GM21526 (cell line): ENCODE results near the gene TAB2.

Experiments used
- ATAC-seq: cut with Tn5 transposase; IDR thresholded peaks from one replicate; pipeline ENCODE4 v1.9.1; 2021; ENCODE audit warnings: moderate library complexity; ENCODE audit not compliant: unreplicated experiment, low FRiP score

The TAB2 gene, protein sequence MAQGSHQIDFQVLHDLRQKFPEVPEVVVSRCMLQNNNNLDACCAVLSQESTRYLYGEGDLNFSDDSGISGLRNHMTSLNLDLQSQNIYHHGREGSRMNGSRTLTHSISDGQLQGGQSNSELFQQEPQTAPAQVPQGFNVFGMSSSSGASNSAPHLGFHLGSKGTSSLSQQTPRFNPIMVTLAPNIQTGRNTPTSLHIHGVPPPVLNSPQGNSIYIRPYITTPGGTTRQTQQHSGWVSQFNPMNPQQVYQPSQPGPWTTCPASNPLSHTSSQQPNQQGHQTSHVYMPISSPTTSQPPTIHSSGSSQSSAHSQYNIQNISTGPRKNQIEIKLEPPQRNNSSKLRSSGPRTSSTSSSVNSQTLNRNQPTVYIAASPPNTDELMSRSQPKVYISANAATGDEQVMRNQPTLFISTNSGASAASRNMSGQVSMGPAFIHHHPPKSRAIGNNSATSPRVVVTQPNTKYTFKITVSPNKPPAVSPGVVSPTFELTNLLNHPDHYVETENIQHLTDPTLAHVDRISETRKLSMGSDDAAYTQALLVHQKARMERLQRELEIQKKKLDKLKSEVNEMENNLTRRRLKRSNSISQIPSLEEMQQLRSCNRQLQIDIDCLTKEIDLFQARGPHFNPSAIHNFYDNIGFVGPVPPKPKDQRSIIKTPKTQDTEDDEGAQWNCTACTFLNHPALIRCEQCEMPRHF

DNA sequence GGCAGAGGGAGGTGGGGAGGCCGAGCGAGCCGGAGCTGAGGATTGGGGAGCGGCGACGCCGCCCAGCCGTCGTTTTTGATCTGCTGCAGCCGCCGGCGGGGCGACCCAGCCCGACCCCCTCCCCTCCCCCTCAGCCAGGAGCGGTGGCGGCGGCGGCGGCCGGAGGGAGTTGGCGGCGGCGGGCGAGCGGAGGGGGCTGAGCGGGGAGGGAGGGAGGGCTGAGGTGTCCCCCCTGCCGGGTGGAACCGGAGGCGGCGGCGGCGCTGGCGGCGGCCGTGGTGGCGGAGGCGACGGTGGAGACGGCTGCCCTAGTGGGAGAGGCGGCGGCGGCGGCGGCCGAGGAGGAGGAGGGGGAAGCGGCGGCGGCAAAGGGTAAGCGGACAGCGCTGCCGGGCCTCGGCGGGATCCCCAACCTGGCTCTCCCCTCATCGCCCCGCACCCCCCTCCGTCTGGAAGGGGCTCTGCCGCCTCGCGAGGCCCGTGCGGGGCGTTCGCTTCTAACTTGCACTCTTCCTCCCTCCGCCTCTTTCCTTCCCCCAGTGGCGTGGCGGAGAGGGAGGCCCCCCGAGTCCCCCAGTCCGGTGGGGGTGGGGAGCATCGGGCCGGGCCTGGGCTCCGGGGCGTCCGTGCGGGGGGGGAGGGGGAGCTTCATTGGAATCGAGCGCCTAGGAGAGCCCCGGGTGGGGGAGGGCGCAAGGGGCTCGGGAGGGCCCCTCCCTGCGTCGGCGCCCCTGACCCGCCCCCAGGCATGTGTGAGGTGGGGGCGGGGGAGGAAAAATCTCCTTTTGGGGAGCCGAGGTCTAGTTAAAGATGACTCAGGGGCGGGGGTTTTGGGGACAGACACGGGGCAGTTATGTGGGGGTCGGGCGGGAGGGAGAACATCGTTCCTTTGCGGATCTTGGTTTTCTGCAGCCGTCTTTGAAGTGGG, at the start of gene TAB2:
TAB2 (plus strand) TSS at position 69 of the 928 bp plus-strand sequence. CDS start 52,286 bp downstream, outside the sequence.
- ATAC-seq: peak; percentile 17

DNA sequence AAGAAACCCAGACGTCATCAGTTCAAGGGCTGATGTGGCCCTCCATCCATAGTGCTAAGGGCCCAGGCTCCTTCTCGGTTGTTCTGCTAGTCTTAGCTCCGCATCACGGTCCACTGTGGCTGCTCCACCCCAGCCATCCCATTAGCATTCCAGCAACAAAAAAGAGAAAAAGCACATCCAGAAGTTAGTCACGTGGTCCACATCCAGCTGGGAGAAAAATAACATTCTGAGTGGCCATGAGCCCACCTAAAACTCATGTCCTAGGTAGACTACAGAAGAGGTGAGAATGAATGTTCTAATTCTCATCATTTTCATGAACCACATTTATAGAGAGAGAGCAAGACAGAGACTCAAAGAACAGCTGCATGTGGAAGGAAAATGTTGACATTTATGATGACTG, 49.4 kb upstream of the TAB2 start:
- no peak for ATAC-seq

DNA sequence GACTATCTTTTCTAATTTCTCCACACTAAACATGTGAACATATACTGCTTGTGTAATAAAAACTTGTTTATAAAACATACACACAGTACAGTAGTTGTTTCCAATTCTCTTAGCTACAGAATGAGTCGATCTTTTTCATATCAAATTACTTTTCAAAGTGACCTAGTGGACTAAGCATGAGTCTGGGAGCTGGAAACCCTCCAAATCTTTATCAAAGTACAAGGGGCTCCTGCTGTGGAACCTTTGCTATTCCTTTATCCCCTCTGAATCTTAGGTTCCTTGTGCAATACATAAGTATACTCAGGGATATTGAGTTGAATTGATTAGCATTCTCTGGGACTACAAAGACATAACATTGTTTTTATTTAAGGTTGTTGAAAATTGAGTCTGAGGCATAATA, 48.7 kb upstream of the TAB2 start:
- ATAC-seq: no peak

DNA sequence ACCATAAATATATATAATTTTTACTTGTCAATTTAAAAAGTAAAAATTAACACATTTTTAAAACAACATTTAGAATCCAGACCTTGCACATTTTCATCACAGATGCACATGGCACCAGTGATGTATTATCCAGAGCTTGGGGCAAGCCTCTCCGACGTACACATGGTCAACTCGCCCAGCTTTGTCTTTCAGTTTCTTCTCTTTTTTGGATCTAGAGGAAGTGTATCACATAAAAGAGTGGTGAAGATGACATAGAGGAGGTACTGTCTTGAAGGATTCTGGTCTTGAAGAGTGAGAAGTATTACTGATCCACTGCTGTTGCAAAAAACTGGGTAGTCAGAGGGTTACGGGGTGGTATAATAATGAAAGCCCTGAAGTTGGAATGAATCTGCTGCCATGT, 46.9 kb upstream of the TAB2 start:
- no peak for ATAC-seq

DNA sequence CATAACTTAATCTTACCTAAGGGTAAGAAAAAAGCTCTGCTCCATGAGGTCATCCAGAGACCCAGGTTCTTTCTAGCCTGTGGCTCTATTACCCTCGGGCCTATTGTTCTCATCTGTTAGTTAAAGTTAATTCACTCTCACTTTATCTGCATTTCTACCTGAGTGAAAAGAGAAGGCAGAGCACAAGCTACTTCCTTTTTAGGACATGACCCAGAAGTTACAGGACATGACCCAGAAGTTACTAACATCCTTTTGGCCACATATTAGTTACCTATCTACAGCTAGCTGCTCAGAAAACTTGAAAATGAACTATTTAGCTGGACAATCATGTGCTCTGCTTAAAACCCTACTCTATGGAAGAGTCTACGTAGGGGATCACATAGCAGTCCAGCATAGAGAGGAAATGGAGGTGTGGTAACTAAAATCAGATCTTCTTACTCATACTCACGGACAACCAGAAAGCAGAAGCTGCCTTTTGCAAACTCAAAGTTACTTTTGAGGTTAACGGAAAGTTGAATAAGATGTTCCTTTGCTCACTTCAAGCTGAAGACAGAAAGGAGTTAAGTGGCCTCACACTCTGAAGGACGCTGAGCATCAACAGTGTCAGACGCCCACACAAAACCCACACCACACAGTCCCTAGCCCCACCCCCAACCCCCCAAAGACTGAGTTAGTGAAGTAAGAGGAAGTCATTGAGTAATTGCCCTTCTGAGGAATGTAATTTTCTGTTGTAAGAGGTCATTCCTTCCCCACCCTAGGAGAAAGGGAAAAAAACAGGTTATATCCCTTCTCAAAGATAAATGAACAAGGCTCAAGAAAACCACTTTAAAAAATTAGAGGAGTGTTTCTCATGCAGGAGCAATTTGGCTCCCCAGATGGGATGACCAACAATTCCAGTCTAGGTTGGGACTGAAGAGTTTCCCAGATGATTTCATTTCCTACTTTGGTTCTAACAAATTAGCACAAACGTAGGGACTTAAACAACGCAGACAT, 45.9 kb upstream of the TAB2 start:
- peak; percentile 74 for ATAC-seq

DNA sequence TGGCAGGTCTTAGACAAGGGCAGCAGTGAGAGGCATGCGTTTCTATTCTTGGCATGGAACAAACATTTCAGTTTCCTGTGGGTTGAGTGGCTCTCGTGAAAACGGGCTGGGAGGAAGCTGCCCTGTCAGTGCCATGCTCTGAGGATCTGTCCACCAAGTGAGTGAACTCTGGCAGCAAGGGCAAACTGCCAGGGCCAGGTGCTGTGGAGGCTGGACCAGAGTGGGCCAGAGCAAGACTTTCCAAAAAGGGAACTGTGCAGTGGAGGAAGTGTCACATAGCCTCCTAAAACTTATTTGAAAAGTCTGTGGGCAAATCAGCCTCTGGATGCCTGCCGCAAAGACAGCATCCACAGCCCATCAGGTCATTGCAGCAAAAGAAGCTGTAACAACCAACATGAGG, 44.2 kb upstream of the TAB2 start:
- ATAC-seq: no peak

DNA sequence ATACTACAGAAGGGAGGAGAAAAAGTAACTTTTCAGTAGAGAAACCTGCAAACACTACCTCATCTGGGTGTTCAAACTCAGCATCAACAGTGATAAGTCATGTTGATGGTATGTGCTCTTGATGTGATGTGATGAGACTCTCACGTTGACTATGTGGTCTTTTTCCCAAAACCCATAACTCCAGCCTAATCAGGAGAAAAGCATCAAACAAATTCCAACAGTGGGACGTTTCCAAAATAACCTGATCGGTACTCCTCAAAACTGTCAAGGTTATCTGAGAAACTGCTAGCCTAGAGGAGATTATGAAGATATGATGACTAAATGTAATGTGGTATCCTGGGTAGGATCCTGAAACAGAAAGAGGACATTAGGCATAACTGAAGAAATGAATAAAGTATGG, 41.9 kb upstream of the TAB2 start:
- no peak for ATAC-seq

DNA sequence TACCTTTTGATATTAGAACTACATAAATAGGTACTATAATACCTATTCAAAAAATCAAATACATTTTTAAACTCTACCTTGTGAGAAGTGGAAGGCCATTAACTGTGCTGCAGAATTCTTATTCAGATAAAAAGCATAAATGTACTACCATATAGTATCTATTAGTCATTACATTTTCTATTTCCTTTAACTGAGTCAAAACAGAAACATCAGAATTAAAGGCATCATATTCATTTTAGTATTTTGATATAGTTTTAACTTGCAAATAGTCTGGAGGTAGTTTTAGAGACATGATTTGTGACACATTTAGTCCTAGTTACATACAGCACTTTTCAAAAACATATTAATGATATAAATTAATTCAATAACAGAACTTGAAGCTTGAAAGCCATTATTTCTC, 39.9 kb upstream of the TAB2 start:
- no peak for ATAC-seq

DNA sequence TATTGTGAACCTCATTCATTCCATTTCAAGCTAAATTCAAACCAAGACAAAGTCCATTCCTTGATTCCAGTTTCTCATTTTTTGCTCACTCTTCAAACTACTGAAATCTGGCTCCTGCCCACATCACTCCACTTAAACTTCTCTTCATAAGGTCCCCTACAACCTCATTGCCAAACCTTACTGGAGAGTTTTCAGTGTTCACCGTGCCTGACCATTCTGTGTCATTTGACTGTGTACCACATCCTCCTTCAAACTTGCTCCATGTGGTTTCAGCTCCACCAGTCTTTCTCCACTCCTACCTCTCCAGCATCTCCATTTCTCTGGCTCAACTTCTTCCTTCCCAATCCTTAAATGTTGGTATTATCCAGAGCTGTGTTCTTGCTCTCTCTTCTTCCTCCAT, 38.5 kb upstream of the TAB2 start:
- no peak for ATAC-seq

DNA sequence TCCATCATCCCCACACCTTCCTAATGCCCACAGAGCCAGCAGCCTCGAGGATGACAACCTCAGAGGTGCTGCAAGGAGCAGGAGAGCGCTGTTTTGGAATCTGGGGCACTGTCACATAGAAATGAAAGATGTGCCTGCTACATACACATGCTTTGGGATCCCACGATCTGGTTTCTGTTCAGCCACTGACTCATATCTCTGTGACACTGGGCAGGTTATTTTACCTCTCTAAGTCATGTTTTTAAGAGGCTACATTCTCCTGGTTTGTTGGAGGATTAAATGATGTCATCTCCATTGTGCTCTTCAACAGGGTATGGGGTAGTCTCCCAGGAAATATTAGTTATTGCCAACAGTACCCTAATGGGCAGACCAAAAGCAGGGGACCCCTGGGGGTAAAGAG, 32.6 kb upstream of the TAB2 start:
- ATAC-seq: no peak

DNA sequence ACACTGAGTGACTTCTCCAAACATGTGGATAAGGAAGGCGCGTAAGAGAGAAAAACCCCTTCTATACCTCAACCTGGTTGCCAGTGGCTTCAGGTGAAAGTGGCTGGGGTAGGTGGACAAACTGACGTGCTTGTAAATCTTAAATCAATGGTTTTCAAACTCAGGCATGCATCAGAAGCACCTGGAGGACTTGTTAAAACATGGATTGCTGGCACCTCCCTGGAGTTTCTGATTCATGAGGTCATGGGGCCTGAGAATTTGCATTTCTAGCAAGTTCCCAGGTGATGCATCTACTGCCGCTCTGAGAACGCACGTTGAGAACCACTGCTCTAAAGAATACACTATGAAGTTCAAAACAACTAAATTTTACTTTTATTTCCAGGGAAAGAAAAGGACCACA, 31.9 kb upstream of the TAB2 start:
- no peak for ATAC-seq

DNA sequence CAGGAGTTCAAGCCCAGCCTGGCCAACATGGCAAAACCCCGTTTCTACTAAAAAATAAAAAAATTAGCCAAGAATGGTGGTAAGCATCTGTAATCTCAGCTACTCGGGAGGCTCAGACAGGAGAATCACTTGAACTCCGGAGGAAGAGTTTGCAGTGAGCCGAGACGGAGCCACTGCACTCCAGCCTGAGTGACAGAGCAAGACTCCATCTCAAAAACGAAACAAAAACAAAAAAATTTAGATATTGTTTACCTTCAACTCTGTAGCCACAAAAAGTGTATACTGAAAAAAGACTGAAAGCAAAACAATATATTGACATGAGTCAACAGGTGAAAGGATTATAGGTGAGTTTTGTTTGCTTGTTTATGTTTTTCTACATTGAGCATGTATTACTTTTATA, 30.6 kb upstream of the TAB2 start:
- ATAC-seq: no peak

DNA sequence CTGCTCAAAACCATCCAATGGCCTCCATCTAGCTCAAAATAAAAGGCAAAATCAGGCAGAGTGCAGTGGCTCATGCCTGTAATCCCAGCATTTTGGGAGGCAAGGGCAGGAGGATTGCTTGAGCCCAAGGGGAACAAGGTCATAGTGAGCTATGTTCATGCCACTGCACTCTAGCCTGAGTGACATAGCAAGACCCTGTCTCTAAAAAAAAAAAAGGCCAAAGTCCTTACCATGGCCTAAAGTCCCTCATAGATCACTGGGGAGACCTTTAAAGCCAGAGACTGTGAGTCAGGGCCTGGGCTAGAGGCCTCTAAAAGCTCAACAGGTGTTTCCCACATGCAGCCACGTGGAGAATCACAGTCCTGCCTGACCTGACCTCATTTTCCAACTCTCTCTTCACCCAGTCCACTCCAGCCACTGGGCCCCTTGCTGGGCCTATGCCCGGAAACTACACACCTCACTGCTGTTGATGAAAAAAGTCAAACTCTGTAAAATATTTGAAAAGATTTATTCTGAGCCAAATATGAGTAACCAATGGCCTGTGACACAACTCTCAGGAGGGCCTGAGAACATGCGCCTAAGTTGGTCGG, 28.2 kb upstream of the TAB2 start:
- no peak for ATAC-seq

DNA sequence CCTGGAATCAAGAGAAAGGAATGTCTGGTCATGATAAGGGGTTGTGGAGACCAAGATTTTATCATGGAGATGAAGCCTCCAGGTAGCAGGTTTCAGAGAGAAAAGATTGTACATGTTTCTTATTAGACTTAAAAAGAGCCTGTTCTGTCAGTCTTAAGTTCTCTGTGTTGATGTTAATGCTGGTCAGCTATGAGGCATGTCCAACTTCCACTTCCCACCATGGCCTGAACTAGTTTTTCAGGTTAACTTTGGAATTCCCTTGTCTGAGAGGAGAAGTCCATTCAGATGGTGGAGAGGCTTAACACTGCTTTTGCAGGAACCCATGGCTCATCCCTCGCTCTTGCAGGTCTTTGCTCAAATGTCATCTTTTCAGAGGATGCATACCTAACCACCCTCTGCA, 27.5 kb upstream of the TAB2 start:
- ATAC-seq: no peak

DNA sequence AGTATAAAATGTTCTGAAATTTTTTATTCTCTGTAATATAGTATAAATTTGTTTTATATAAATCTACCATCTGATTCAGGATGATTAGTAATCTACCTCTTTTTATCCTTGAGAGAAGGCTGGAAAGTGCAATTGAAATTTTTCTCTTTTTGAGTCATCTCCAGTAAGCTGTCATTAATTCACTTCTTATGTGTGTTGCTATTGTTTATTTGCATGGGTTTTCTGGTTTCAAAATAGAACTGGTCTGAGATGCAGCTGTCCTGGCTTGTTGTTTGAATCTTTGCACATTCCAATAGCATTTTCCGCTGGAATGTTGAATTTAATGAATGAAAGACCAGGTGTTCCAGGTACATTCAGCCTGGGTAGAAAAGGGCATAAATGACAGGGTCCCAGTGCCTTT, 24.3 kb upstream of the TAB2 start:
- ATAC-seq: no peak

DNA sequence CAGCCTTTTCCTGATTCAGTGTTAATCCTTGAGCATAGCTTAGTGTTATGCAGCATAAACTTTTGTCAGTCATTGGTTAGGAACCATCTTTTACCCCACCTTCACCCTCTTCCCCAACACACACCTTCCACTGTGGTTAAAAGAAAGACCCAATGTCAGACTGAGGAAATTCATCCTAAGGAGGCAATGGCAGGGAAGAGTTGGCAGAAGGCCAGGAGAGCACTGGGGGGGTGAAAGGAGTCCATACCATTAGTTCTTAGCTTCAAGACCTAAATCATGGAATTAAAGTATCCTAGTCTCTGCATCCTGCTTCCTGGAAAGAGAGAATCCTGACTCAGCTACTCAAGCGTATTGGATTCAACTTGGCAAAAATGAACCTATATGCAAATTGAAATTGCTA, 16.9 kb upstream of the TAB2 start:
- ATAC-seq: no peak

DNA sequence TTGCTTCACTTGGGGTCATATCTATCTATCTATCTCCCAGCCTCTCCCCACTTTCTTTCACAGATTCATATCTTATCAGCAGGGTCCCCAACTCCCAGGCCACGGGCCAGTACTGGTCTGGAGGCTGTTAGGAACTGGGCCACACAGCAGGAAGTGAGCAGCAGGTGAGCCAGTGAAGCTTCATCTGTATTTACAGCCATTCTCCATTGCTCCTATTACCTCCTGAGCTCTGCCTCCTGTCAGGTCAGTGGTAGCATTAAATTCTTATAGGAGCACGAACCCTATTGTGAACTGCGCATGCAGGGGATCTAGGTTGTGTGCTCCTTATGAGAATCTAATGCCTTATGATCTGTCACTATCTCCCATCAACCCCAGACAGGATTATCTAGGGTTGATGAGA, 14.8 kb upstream of the TAB2 start:
- ATAC-seq: no peak

DNA sequence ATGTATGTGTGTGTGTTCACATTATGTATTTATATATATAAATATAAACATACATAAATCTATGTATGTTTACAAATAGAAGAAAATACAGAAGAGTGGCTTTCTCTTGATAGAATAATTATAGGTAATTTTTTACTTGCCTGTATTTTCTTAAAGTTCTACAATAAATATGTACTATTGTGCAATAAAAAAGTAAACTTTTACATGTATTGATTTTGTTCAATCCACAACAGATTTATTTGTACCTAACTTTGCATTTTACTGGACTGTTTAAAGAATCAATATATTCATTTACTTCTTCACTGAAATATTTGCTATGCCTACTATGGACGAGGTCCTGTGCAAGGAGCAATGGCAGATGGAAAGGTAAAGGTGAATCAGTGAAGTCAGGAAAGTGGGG, 14.0 kb upstream of the TAB2 start:
- ATAC-seq: no peak

DNA sequence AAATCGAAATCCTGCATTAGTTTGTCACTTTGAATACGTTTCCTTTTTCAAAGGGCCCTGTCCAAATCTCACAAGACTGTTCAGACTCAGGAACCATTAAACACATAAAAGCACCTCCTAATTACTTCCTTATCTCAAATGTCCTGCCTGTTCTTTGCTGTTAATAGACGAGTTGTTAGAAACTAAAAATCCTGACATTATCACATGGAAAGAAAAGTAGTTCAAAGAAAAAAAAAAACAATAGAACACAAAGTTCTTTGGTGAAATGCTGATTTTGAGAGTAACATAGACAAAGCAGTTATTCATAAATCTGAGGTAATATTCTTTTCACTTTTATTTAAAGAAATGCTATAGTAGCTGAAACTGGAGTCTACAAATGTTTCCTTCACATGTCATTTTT, 12.1 kb upstream of the TAB2 start:
- ATAC-seq: no peak

DNA sequence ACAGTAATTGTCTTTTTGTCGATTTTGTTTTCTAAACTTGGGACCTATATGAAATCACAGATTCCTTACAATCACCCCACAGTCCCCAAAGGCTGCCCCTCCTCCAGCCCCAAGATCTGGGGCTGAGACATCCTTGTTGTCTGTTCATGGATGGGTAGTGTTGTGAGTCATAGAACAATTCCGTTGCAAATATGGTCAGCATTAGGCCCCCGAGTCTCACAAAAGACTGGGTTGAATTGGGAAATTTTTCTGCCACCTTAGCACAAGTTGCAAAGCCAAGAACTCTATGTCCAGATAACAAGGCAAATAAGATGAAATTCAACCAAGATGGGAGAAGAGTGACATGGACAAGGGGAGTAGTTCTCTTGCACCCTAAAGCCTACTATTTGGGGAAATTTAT, 10.5 kb upstream of the TAB2 start:
- ATAC-seq: no peak
